ENCODE measurements around the gene DVL2.

GRCh38 chr17:7241090-7241733 lies 6.9 kb upstream of the DVL2 start:
- no peak for TF ChIP-seq CTCF (IDR thresholded peaks at IDR 0.05; ENCODE audit: low read depth, low read length, poor library complexity, severe bottlenecking)
- TF ChIP-seq EZH2phosphoT487 (IDR thresholded peaks at IDR 0.05; ENCODE audit: borderline replicate concordance, low read length): no peak
